GM18517 (cell line): ENCODE measurements around the gene P2RX5.

Experiments used
- ATAC-seq: cut with Tn5 transposase; IDR thresholded peaks from one replicate; pipeline ENCODE4 v1.9.1; 2021; ENCODE audit warnings: mild to moderate bottlenecking, moderate library complexity; ENCODE audit not compliant: unreplicated experiment

The P2RX5 gene

DNA sequence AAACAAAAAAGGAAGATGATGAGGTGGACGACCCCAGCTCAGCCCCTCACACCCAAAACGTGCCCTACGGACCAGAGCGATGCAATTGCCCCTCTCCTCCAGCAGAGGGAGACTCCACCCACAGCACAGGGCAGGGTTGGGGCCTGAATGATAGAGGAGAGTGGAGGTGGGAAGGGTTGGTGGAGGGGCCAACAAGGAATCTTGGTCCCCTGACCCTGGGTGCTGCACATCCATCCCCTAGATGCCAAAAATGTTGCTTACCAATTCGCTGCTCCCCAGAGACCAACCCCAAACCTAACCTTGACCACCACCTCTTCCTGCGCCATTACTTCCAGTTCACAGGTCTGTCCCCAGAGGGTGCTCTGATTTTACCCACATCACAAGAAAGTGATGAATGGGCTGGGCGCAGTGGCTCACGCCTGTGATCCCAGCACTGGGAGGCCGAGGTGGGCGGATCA is 12.9 kb downstream of the P2RX5 start:
- ATAC-seq: no peak

DNA sequence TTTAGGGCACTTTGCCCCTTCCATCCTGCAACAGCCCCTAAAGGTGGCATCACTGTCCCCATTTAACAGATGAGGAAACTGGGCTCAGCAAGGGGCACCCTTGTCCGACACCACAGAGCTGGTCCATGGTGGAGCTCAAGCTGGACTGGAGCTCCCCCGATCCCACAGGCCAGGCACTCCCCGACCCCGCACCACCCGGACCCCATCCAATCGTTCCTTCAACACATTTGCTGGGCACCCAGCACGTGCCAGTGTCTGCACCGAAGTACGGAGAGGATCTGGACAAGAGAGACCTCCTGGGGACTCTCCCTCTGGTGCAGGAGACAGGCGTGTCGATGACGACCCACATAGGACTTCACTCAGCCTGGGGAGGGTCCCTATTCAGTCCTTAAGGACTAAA is 13.9 kb downstream of the P2RX5 start:
- no peak for ATAC-seq

DNA sequence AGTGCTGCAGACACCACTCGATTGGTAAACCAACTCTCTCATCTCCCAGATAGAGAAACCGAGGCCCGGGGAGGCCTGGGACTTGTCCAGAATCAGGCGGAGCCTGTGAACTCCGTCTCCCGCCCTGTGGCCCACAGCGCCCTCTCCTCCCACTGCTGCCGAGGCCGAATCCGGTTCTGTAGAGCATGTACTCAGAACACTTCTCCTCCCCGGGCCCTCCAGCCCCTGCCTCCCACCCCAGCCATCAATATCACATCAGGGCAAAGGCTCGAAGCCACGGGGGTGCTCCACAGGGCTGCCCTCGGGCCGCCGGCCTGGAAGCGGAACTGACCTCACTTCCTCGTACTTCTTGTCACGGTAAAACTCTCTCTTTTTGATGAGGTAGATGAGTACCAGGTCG is 14.4 kb downstream of the P2RX5 start:
- no peak for ATAC-seq

DNA sequence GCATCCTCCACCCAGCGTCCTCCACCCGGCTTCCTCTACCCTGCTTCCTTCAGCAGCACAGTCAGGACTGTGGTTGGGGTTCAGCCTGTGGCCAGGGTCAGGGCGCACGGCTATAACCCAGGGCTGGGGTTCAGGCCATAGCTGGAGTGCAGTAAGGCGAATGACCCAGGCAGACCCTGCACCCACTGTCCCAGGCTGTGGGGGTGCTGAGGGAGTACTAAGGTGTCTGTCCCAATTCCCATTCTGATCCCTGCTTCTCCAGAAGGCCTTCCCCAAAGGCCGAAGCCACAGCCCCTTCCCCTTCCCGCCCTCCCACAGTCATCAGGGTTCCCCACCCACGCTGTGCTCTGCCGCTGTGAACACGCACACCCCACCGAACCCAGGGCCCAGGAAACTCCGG is 14.9 kb downstream of the P2RX5 start:
- no peak for ATAC-seq

DNA sequence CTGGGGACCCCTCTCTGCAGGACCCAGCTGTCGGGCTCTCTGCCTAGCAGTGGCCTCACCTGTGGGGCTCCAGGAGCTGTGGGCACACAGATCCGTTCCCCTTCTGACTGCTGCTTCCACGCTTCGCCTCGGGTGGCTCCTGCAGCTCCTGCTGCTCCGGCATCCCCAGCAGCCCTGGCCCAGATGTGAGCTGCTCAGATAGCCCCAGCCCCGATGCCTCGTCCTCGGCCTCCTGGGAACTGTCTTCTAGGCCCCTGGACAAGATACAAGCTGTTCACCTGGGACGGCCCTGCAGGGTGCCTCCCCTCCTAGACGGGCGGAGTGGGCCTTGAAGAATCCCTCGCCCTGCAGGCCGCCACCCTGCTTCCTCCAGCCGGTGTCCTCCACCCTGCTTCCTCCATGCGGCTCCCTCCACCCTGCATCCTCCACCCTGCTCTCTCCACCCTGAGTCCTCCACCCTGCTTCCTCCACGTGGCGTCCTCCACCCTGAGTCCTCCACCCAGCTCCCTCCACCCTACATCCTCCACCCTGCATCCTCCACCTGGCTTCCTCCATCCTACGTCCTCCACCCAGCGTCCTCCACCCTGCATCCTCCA is 16.3 kb downstream of the P2RX5 start:
- no peak for ATAC-seq

DNA sequence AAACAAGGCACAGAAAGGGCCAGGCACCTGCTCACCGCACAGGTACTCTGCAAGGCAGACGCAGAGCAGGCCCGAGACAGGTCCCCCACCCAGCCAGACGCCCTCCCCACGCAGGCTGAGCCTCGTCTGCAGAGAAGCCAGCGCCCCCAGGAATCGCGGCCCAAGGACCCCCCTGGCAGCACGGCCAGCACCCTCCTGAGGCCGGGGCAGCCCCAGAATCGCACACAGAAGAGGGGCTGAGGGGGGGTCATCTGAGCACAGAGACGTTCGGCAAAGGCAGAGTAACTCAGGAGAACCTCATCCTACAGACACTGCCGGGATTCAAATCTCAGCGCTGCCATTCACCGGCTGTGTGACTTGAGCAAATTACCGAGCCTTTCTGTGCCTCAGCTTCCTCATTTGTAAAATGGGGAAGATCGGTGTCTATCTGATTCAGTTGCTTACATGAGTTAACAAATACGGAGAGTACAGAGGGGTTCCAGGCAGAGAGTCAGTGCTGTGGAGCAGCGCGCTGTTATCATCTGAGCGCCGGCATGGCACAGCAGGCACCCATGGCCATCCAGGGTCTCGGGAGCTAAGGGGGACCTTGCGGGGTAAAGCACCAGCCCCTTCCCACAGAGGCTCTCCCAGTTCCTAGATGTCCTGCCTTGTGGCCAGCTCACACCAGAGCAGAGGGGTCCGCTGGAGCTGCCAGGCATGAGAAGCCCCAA is 17.0 kb downstream of the P2RX5 start:
- ATAC-seq: no peak

DNA sequence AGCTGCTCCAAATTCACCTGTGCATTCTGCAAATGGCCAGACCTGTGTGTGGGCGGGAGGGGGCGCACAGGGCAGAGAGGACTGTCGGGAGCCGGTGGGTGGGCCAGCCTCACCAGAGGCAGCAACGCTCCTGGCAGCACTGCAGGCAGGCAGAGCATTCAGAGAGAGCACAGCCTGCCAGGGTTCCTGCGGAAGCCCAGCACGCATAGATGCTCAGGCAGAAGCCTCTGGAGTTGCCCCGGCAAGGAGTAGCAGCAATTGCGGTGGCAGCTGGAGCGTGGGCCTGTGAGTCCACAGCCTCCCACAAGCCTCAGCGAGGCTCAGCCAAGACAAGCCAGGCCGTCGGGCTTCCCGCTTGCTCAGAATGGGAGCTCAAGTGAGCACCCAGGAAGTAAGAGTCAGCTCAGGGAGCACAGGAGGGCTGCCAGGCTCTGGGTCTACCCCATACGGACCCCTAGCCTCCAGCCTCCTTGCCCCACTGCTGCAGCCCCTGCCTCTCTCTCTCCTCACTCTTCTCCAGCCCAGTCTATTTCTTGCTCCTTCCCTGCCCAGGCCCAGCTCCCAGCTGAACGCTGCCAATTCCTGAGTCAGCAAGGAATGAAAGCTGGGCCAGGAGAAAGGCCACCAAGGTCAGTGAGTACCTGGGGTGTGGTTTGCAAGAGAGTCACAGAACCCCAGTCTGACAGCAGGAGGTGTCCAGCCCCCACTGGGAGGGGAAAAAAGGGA is 17.7 kb downstream of the P2RX5 start:
- ATAC-seq: no peak

DNA sequence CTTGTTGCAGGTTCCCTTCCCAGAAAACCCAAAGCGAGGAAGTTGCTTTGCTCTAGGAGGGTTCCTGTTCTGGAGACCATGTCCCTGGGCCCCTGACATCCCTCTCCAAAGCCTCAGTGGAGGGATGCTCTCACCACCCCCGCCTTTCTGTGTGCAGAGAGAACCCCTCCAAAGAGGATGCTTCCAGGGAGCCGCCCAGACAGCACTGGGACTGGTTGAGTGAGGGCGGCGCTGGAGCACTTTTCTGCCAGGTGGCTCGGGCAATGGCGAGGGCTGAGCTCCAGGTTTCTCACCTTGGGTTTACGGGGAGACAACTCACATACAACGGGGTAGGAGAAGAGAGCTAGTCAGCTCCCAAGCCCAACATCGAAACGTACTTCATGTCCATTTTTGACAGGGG is 20.1 kb downstream of the P2RX5 start:
- ATAC-seq: no peak

DNA sequence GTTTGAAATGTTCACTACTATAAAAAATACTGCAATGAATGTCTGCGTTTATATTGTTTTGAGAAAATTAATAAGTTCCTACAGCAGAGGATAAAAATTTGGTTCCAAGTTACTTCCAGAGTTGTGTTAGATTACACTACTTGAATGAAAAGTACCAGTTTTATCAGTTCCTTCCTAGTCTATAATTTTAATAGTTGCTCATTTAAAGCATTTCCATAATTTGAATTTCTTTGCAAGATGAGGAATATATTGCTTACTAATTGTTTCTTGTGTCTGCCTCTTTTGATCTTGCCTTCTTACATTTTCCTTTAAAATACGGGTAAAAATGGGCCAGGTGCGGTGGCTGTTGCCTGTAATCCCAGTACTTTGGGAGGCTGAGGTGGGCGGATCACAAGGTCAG is 23.4 kb downstream of the P2RX5 start:
- no peak for ATAC-seq

DNA sequence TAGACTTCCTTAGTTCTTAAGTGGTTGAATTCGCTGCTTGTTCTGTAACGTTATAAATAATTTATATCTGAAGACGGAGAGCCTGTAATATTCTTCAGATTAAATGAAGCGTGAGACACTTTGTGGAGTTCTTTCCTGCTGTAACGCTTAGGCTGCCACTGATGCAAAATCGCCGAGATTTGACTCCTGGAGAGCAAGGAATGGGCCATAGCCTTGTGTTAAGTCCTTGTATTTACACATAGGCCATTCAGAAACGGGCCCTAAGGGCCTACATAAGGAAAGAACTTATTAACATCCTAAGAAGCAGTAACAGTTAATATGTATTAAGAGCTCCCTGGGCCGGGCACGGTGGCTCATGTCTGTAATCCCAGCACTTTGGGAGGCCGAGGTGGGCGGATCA is 26.4 kb downstream of the P2RX5 start:
- ATAC-seq: no peak

DNA sequence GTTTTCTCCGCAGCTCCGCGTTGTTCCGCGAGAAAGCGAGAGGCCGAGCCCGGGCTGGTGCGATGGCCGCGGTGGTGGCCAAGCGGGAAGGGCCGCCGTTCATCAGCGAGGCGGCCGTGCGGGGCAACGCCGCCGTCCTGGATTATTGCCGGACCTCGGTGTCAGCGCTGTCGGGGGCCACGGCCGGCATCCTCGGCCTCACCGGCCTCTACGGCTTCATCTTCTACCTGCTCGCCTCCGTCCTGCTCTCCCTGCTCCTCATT is 26.9 kb downstream of the P2RX5 start:
- peak; percentile 3 for ATAC-seq

DNA sequence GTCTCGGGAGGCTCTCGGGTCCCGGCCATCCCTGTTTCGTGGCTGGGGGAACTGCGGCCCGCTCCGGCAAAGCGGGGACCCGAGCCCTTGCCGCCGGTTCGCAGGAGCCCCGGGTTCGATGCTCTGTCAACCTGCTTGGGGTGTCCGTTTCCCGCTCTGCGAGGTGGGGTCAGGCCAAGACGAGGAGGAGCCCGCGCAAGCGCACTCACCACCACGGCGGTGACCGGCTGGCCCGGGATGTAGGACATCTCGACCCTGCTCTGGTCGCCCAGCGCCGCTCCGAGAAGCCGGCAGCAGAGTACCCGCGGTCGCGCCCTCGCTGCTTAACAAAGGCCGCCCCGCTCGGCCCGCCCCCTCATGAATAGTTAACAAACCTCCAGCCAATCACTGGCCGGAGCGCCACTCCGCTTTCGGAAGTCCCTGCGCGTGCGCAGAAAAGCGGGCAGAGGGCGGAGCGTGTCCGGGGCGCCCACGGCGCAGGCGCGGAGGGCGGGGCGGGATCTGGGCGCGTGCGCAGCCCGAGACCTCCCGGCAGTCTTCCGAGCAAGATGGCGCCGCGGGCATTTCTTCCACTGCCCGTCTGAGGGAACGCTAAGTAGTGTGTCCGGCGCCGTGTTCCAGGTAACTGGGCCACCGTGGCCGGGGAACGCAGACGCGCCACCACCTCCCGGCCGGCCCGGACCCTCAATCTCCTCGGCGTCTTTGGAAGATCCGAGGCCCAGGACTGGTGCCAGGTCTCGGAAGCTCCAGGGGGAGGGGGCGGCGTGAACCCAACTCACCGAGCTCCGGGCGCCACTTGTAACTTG is 27.5 kb downstream of the P2RX5 start, which contains the start of the genes EMC6 and TAX1BP3:
Gene EMC6, plus strand, starts transcription at position 534 of the 806 bp plus-strand sequence. CDS start 335 bp downstream, outside the sequence.
Gene TAX1BP3, minus strand, starts transcription at position 300 of the 806 bp plus-strand sequence. Its CDS starts 52 bp downstream, at position 248.
- peak; percentile 90 for ATAC-seq

DNA sequence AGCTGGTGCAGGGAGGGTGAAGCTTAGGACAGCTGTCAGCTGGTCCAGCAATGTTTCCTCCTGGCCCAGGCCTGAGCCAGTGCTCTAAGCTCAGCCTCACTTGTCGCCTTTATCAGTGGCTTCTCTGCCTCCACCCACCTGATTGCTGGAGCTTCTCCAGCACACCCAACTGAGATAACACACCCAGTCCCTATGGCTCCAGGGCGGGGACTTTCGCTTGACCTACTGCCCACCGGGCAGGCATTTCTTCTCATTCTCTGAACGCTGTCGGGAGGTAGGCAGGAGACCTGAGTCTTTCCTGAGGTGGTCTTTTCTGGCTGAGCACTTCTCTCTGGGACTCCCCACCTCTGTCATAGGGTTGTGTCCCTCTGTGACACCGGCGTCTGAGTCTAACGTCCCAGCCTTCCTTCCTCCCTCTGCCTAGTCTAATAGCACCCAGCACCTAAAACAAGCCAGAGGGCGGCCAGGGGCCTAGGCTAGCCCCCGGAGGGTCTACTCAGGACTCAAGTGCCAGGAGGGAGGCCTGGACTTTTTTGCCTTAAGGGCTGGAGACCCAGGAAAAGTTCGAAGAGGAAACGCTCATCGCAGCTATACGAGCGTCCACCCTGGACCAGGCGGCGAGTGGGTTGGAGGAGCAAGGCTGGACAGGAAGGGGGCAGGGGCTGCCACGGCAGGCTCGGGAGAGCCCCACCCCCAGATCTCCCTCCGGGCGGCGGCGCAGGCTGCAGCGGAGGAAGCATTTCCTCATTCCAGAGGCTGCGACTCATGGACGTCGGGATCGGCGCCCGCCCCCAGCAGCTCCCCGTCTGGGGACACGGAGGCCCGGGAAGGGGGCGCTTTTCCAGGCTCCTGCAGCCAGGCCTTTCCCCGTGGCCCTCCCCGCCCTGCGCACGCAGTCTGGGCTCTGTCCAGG is 28.3 kb downstream of the P2RX5 start:
- peak; percentile 2 for ATAC-seq

DNA sequence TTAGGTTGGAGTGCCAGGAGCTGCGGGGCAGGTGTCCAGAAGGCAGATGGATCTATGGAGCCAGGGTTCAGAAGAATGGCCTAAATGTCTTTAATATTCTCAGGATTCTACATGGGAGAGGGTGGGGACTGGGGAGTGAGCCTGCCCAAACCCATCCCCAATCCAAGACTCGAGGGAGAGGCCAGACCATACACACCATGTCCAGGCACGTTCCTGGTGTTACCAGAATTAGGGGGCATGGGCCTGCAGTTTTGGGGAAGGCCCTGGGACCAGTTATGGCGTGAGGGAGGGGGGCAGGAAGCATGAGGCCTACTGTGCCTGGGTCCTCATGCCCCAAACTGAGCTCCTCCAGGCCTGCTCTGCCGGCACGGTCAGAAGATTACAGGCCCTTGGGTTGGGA is 29.4 kb downstream of the P2RX5 start:
- no peak for ATAC-seq

DNA sequence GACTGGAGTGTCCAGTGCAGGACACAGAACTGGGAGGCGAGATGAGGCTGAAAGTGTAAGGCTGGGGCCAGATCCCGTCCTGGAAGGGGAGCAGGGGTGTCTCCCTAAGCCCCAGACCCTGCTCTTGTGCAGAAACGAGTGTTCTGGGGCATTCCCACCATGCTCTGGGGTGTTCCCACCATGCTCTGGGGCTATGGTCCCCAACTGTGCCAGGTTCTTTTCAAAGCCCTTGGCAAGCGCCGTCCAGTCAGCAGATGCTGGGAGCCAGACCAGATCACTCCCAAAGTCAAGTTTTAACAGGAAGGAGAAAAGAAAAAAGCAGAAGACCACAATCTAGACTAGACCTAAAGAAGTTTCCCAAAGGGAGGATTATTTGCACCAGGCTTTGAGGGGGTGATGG is 30.1 kb downstream of the P2RX5 start:
- no peak for ATAC-seq

DNA sequence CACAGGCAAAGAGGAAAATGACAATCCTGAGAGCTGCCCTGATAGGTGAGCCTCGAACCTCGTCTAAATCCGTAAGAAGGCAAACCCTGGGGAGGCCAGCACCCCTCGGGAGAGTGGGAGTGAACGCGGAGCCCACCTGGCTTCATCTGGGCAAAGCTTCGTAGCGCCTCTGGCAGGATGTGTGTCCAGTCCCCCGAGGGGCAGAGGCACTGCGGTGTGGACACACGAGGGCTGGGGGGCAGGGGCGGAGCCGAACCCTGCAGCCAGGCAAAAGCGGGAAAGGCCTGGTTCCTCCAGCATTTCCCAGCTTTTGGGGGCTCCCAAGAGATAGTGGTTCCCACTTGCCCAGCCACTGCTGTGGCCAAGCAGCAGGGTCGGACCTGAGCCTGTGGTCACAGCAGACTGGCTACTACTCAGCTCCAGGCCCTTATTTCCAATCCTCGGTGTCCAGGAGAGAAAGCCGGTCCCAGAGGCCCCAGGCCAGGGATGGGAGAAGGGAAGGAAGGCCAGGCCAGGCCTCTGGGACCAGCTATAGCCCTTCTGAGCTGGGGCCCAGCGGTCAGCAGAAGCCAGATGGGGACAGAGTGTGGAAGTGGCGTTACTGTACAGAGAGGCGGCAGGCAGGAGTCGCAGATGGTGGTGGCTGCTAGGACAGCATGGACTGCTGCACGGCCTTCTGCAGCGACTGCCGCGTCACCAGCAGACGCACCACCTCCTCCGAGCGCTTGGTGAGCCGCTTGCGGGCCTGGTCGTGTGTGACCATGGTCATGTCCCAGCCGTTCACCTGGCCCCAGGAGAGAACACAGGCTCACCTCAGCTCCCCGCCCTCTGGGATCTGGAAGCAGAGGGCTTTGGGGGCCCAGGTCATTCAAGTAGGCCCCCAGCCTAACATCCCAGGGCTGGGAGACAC is 32.6 kb downstream of the P2RX5 start:
- ATAC-seq: no peak

DNA sequence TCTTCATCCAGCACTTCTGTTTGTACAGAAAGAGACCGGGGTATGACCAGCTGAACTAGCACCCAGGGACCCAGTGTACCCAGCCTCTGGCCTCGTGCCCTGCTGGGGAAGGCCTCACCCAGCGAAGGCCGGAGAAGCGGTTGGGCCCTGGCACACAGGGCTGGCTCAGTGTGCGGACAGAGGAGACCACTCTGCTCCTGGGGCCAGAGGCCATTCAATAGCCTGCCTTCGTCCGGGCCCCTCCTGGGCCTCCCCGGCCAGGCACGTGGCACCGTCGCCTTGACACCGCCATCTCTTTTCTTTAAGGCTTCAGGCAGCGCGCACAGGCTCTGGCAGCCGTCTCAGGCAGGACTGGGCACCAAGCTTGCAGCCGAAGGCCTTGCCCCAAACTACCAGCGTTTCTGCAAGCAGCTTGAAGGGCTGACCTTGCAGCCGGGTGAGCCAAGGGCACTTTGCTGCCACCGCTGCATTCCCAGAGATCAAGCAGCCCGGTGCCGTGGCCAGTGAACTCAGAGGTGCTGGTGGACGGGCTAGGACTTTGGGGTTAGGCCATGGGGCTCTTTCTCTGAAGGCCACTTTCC is 35.6 kb downstream of the P2RX5 start:
- no peak for ATAC-seq

DNA sequence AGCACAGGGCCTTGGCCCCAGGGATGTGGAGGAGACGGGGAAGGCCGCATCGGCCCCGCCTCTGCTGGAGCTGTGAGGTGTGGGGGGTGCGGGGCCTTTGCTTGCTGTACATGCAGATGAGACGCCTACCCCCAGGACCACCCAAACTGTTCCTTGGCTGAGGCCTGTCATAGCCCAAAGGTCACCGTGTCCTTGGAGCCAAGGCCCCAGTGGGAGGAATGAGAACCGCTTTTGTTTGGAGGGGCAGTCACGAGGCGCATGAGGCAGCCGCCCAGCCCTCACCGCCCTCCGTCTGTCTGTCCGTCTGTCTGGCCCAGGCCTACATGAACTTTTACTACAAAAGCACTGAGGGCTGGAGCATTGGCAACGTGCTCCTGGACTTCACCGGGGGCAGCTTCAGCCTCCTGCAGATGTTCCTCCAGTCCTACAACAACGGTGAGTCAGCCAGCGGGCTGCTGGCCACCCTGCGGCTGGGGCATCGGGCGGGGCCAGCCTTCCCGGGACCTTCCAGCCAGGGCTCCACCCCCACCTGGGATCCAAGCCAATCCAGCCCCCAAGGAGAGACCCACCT is 36.3 kb downstream of the P2RX5 start:
- no peak for ATAC-seq
